AG10803 (cell line): ENCODE data around the gene RNU7-1.

Experiments
- DNase-seq: peaks from one replicate; pipeline ENCODE4 v3.0.0; 2010; ENCODE audit warnings: low read depth
- H3K4me3 ChIP-seq: 2 replicates; pipeline ENCODE4 v1.5.1; 2011; ENCODE audit warnings: mild to moderate bottlenecking, low read length, control low read depth
- TF ChIP-seq, protein P1 (sequence below): conservative IDR thresholded peaks from 2 replicates; pipeline ENCODE4 v1.5.1; 2011; ENCODE audit warnings: mild to moderate bottlenecking, low read length, control low read depth, inconsistent platforms

The RNU7-1 gene

DNA sequence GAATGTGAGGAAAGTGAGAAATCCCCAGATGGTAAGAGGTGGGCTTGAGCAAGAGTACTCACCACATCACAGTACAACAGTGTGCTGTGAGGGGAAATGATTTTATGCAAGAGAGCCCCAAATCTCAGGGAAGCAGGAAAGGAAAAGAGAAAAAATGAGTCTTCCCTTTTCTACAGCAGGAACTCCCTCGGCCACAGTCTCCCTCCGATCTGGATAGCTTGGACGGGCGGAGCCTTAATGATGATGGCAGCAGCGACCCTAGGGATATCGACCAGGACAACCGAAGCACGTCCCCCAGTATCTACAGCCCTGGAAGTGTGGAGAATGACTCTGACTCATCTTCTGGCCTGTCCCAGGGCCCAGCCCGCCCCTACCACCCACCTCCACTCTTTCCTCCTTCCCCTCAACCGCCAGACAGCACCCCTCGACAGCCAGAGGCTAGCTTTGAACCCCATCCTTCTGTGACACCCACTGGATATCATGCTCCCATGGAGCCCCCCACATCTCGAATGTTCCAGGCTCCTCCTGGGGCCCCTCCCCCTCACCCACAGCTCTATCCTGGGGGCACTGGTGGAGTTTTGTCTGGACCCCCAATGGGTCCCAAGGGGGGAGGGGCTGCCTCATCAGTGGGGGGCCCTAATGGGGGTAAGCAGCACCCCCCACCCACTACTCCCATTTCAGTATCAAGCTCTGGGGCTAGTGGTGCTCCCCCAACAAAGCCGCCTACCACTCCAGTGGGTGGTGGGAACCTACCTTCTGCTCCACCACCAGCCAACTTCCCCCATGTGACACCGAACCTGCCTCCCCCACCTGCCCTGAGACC, 8.0 kb upstream of the RNU7-1 start:
- TF ChIP-seq, protein P1, sequence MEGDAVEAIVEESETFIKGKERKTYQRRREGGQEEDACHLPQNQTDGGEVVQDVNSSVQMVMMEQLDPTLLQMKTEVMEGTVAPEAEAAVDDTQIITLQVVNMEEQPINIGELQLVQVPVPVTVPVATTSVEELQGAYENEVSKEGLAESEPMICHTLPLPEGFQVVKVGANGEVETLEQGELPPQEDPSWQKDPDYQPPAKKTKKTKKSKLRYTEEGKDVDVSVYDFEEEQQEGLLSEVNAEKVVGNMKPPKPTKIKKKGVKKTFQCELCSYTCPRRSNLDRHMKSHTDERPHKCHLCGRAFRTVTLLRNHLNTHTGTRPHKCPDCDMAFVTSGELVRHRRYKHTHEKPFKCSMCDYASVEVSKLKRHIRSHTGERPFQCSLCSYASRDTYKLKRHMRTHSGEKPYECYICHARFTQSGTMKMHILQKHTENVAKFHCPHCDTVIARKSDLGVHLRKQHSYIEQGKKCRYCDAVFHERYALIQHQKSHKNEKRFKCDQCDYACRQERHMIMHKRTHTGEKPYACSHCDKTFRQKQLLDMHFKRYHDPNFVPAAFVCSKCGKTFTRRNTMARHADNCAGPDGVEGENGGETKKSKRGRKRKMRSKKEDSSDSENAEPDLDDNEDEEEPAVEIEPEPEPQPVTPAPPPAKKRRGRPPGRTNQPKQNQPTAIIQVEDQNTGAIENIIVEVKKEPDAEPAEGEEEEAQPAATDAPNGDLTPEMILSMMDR: no peak
- H3K4me3 ChIP-seq: no peak overlapping the region

DNA sequence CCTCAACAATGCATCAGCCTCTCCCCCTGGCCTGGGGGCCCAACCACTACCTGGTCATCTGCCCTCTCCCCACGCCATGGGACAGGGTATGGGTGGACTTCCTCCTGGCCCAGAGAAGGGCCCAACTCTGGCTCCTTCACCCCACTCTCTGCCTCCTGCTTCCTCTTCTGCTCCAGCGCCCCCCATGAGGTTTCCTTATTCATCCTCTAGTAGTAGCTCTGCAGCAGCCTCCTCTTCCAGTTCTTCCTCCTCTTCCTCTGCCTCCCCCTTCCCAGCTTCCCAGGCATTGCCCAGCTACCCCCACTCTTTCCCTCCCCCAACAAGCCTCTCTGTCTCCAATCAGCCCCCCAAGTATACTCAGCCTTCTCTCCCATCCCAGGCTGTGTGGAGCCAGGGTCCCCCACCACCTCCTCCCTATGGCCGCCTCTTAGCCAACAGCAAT, 7.4 kb upstream of the RNU7-1 start:
- no peak overlapping the region for H3K4me3 ChIP-seq
- TF ChIP-seq, protein P1: no peak
- DNase-seq: no peak

More for the DNA sequence above, 8.0 kb upstream of the RNU7-1 start:
- no peak for DNase-seq

DNA sequence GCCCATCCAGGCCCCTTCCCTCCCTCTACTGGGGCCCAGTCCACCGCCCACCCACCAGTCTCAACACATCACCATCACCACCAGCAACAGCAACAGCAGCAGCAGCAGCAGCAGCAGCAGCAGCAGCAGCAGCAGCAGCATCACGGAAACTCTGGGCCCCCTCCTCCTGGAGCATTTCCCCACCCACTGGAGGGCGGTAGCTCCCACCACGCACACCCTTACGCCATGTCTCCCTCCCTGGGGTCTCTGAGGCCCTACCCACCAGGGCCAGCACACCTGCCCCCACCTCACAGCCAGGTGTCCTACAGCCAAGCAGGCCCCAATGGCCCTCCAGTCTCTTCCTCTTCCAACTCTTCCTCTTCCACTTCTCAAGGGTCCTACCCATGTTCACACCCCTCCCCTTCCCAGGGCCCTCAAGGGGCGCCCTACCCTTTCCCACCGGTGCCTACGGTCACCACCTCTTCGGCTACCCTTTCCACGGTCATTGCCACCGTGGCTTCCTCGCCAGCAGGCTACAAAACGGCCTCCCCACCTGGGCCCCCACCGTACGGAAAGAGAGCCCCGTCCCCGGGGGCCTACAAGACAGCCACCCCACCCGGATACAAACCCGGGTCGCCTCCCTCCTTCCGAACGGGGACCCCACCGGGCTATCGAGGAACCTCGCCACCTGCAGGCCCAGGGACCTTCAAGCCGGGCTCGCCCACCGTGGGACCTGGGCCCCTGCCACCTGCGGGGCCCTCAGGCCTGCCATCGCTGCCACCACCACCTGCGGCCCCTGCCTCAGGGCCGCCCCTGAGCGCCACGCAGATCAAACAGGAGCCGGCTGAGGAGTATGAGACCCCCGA, 6.8 kb upstream of the RNU7-1 start:
- DNase-seq: no peak
- peak overlapping the region; percentile 70 for H3K4me3 ChIP-seq
- TF ChIP-seq, protein P1: no peak

DNA sequence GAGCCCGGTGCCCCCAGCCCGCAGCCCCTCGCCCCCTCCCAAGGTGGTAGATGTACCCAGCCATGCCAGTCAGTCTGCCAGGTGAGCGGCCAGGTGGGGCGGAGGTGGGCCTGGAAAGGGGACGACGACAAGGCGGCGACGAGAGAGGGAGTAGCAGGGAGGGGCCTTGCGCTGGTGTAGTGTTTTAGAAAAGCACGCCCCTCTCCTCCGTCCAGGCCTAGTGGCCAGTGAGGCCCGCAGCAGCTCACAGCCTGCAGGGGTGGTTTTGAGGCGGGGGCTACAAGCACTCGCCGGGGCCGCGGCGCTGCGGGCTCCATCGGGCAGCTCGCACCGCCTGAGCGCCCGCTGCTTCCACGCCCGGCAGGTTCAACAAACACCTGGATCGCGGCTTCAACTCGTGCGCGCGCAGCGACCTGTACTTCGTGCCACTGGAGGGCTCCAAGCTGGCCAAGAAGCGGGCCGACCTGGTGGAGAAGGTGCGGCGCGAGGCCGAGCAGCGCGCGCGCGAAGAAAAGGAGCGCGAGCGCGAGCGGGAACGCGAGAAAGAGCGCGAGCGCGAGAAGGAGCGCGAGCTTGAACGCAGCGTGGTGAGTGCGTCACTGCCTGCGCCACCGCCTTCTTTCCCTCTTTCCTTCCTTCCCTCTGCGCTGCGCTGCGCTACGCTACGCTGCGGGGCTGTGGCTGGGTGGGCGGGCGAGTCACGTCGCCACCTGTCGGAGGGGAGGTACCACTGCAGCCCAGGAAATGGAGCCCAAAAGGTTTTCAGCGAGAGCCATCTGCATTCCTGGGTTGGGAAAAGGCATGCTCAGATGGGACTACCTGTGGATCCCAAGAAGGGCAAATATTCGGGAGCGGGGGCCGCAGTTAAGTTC, 5.9 kb upstream of the RNU7-1 start:
- TF ChIP-seq, protein P1: peak; percentile 85
- H3K4me3 ChIP-seq: peak overlapping the region; percentile 70
- peak; percentile 91 for DNase-seq

DNA sequence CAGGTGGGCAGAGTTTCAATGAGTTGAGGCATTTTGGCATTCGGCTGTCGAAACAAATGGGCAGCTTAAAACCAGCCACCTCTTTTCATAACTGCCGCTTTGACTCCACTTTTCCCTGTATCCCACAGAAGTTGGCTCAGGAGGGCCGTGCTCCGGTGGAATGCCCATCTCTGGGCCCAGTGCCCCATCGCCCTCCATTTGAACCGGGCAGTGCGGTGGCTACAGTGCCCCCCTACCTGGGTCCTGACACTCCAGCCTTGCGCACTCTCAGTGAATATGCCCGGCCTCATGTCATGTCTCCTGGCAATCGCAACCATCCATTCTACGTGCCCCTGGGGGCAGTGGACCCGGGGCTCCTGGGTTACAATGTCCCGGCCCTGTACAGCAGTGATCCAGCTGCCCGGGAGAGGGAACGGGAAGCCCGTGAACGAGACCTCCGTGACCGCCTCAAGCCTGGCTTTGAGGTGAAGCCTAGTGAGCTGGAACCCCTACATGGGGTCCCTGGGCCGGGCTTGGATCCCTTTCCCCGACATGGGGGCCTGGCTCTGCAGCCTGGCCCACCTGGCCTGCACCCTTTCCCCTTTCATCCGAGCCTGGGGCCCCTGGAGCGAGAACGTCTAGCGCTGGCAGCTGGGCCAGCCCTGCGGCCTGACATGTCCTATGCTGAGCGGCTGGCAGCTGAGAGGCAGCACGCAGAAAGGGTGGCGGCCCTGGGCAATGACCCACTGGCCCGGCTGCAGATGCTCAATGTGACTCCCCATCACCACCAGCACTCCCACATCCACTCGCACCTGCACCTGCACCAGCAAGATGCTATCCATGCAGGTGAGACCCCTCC, 5.0 kb upstream of the RNU7-1 start:
- TF ChIP-seq, protein P1: no peak
- DNase-seq: no peak
- peak overlapping the region; percentile 70 for H3K4me3 ChIP-seq

DNA sequence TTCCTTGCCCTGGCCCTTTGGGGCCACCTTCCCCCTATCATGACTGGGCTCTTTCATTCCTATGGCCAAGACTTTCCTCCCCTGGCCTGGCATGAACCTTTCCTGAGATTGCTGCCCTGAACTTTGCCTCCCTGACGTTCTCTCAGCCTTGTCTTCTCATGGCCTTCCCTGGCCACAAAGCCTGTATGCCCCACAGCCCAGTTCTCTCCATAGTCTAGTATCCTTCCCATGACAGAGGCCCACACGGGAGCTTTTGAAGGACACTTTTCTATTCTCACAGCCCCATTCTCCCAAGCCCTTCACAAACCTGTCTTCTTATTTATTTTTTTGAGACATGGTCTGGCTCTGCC, 4.5 kb upstream of the RNU7-1 start:
- TF ChIP-seq, protein P1: no peak
- no peak overlapping the region for H3K4me3 ChIP-seq

More for the DNA sequence above, 4.5 kb upstream of the RNU7-1 start:
- DNase-seq: no peak
